Endothelial cell of umbilical vein (primary cell): ENCODE measurements around the gene DIPK1A.
A peak's percentile ranks its signal among the peaks of the same experiment; 100 is the strongest.

ENCODE experiments used
- CTCF ChIP-seq, 2 donors: IDR thresholded peaks; 1 replicate in 1 of 2; 2 replicates in 1 of 2; pipeline ENCODE4 v1.5.1; 2011; ENCODE audit warnings: low read length in 2 of 2, mild to moderate bottlenecking in 2 of 2, moderate library complexity in 2 of 2, control low read depth in 1 of 2, inconsistent platforms in 1 of 2, low read depth in 1 of 2; ENCODE audit not compliant: insufficient read depth in 1 of 2; ENCODE audit errors: extremely low read depth in 1 of 2
- EZH2 ChIP-seq: IDR thresholded peaks from 2 replicates; pipeline ENCODE4 v1.6.1; 2012; ENCODE audit warnings: borderline replicate concordance, low read depth, mild to moderate bottlenecking, moderate library complexity, low read length, inconsistent platforms; ENCODE audit not compliant: severe bottlenecking
- MAX ChIP-seq: IDR thresholded peaks from 2 replicates; pipeline ENCODE4 v1.6.1; 2011; ENCODE audit not compliant: insufficient read depth, insufficient read length
- POLR2AphosphoS5 ChIP-seq: IDR thresholded peaks from 2 replicates; pipeline ENCODE4 v1.6.1; 2012; ENCODE audit warnings: low read depth, mild to moderate bottlenecking, control low read depth, low read length, moderate library complexity; ENCODE audit not compliant: insufficient read depth

GRCh38 chr1:92994105-92994712, 32.9 kb upstream of the DIPK1A start:
- TF ChIP-seq CTCF (IDR thresholded peaks at IDR 0.05; ENCODE audit: extremely low read depth in 1 of 2, insufficient read depth in 1 of 2, low read depth in 1 of 2, low read length in 2 of 2) (peak; percentile 64 to 65), POLR2AphosphoS5 (no peak), EZH2 (no peak), MAX (no peak)
